Suprapubic skin (tissue), 4 donors: ENCODE measurements around the gene HEXD.

ENCODE experiments used
- EP300 ChIP-seq: sonication (generic); formaldehyde crosslinking; IDR thresholded peaks from one replicate; pipeline ENCODE4 v1.6.1; 2017; ENCODE audit warnings: antibody characterized with exemption
- POLR2A ChIP-seq, 2 donors: fragments of 450-650 bp; IDR thresholded peaks; one replicate each; pipeline ENCODE4 v1.6.1; 2017; ENCODE audit warnings: antibody characterized with exemption in 2 of 2, mild to moderate bottlenecking in 2 of 2, moderate library complexity in 2 of 2
- POLR2AphosphoS5 ChIP-seq, 3 donors: sonication (generic); formaldehyde crosslinking; IDR thresholded peaks; one replicate each; pipeline ENCODE4 v1.6.1; 2017; ENCODE audit warnings: antibody characterized with exemption in 3 of 3
- TF ChIP-seq, protein P1 (sequence below), 2 donors: fragments of 200-600 bp in 1 of 2; fragments of 450-650 bp in 1 of 2; sonication (generic) in 1 of 2; IDR thresholded peaks; one replicate each; pipeline ENCODE4 v1.5.1; 2016 to 2019; ENCODE audit warnings: antibody characterized with exemption in 2 of 2, mild to moderate bottlenecking in 1 of 2, moderate library complexity in 1 of 2

DNA sequence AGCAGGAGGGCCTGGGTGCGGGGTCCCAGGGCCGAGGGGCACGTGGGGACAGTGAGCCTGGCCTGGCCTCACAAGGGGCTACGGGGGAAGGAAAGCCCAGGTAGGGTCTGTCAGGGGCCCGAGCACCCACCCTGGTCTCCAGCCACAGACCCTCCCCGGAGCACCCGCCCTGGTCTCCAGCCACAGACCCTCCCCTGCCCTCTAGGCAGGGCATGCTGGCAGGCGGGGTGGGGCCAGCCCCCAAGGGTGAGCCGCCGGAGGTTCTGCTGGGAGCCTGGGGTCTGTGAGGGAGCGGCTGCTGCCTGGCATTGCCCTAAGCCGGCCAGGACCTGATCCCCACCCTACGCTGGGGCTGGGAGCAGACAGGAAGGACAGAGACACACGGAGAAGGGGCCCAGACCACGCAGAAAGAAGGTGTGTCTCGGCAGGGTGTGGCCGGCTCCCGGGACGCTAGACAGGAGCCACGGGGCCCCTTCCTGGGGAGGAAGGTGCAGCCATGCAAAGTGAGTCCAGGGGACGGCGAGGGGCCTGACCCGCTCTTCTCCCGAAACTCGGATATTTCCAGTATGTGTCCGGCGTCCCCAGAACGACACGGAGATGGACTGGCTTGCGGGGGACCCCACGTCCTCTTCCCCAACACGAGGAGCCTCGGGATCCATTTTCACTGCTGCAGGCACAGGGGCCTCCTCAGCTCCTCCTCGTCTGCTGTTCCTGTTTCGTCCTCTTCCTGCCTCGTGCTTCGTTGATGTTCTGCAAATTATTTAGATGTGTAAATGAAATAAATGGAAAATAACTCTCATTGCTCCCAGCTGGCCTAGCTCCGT is 31.1 kb upstream of the HEXD start:
- TF ChIP-seq, protein P1, sequence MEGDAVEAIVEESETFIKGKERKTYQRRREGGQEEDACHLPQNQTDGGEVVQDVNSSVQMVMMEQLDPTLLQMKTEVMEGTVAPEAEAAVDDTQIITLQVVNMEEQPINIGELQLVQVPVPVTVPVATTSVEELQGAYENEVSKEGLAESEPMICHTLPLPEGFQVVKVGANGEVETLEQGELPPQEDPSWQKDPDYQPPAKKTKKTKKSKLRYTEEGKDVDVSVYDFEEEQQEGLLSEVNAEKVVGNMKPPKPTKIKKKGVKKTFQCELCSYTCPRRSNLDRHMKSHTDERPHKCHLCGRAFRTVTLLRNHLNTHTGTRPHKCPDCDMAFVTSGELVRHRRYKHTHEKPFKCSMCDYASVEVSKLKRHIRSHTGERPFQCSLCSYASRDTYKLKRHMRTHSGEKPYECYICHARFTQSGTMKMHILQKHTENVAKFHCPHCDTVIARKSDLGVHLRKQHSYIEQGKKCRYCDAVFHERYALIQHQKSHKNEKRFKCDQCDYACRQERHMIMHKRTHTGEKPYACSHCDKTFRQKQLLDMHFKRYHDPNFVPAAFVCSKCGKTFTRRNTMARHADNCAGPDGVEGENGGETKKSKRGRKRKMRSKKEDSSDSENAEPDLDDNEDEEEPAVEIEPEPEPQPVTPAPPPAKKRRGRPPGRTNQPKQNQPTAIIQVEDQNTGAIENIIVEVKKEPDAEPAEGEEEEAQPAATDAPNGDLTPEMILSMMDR (IDR thresholded peaks at IDR 0.05) = no peak
- TF ChIP-seq EP300 (no peak), POLR2A (IDR thresholded peaks at IDR 0.05) (no peak), POLR2AphosphoS5 (IDR thresholded peaks at IDR 0.05) (no peak)
